GM18498 (cell line): ENCODE results near the gene APP.
A peak's percentile ranks its signal among the peaks of the same experiment; 100 is the strongest.
"Not testable (repeated sequence)": the region's sequence is repeated elsewhere in the genome, so short reads cannot be mapped to it uniquely, and the experiment has no call there.

ENCODE experiments used
- ATAC-seq: cut with Tn5 transposase; IDR thresholded peaks from one replicate; pipeline ENCODE4 v1.9.1; 2021; ENCODE audit warnings: mild to moderate bottlenecking, moderate library complexity; ENCODE audit not compliant: unreplicated experiment

The APP gene

GRCh38 chr21:25953196-25953595, 217.4 kb downstream of the APP start:
- no peak for ATAC-seq

DNA sequence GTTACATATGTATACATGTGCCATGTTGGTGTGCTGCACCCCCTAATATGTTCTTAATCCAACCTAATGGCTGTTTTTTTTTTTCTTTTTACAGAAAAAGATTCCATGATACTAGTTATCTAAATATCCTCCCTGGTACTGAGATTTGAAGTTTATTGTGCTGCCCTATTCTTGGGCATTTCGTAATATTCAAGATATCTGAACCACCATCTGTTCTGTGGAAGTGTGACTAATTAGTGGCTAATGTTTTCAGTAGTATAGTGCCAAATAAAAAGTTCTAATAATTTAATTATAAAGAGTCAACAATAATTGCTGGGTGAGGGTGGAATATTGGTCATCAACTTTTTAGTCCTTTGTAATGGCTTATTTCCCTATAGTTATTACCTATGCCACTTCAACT, 218.3 kb downstream of the APP start:
- ATAC-seq: no peak

GRCh38 chr21:25949701-25950100, 220.9 kb downstream of the APP start:
- no peak for ATAC-seq

DNA sequence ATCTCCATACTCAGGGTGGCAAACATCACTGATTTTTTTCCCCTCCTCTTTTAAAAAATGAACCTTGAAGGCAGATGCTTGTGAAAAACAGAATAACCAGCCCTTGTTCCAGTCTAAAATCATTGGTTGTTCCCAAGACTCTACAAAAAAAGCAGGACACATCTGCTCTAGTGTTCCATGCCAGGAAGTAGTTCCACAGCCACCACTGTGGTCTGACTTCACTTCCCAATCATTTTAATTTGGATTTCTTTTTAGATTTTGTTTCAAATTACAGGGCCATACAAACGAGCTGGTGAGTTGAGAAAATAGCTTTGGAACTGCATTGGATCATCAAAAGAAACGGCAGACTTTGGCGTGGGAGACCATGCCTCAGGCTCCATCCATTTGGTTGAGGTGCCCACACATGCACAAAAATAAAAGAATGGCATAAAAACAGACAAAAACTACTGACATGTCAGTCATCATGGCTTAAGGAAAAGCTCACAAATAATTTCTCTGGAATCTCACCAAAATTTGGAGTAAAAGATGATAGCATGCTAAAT, 225.8 kb downstream of the APP start:
- ATAC-seq: no peak

GRCh38 chr21:25944082-25944481, 226.5 kb downstream of the APP start:
- ATAC-seq: no peak

DNA sequence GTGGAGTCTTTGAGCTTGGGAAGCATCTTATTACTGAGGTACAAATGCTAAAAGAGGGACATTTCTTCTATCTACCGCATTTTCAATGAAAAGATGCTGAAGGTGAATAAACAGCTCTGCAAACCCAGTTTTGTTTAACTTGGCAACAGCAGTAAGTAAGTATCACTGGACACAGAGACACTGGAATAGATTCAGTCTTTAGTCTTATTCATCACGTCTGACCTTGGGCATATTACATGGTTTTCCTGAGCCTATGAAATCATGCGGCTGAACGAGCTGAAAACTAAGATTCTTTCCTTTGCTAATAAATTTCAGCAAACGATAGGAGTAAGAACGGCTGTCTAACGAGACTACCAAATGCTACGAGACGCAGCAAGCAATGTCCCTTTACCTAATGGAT, 228.4 kb downstream of the APP start:
- ATAC-seq: no peak

DNA sequence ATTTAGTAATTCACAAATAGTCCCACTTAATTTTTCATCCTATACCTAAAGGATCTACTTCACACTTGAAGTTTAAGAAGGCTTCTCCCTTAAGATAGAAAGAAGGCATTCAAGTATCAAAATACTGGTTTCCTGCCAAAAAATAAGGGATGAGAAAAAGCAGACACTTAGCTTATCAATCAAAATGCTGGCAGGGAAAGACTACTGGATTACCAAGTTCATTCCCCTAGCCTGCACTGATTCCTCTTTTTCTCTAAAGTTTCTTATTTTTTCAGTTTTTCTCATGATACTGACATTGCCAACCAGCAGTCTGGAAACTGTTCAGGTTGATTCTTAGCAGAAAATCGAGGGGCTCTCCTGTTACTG, 231.2 kb downstream of the APP start:
- ATAC-seq: no peak

GRCh38 chr21:25938658-25939395, 231.7 kb downstream of the APP start:
- ATAC-seq: peak; percentile 43

DNA sequence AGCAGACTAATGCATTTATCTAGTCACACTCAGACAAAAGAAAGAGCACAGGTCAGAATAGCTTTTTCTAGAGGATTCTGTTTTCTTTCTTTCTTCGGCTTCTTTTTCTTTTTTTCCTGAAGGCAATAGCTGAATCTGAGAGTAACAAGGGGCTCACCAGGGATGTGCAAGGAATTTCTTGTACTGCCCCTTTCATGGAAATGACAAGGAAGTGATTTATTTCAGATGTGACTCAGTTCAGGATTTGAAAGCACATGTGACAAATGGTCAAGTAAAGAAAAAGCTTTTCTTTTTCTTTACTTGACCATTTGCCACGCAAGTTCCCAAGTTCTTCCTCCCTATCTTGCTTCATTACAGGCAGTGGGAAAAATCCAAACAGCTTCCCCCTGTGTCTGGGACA, 233.8 kb downstream of the APP start:
- no peak for ATAC-seq

- no peak for ATAC-seq
Measured at GRCh38 chr21:25934771-25935224, 235.8 kb downstream of the APP start.

GRCh38 chr21:25934130-25934529, 236.4 kb downstream of the APP start:
- no peak for ATAC-seq

GRCh38 chr21:25931765-25932164, 238.8 kb downstream of the APP start:
- ATAC-seq: no peak

DNA sequence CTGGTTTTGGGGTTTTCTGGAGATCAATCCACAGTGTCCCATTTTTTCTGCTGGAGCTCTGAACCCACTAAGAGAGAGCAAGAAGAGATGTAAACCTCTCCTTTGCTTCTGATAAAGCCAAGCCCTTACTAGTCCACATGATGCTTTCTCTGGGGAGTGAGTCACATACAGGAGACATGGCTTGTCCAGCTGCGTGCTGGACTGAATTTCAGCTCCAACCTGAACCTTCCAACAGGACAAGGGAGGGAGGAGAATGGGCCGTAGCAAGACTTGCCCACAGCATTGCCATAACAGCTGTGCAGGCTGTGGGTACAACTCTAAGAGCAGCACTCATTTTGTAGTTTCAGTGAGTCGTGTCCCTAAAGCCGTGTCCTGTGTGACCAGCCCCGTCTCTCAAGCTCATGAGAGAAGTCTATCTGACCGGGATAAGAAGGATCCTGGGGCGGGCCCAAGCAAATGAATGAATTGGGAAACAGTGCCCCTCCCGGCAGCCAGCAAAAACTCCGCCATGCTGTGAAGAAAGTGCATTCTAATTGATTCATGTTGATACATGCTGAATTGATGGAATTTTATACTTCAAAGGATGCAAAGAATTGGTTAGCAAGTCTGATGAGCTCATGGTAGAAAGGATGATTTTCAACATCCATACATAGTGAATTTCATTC, 240.6 kb downstream of the APP start:
- no peak for ATAC-seq

DNA sequence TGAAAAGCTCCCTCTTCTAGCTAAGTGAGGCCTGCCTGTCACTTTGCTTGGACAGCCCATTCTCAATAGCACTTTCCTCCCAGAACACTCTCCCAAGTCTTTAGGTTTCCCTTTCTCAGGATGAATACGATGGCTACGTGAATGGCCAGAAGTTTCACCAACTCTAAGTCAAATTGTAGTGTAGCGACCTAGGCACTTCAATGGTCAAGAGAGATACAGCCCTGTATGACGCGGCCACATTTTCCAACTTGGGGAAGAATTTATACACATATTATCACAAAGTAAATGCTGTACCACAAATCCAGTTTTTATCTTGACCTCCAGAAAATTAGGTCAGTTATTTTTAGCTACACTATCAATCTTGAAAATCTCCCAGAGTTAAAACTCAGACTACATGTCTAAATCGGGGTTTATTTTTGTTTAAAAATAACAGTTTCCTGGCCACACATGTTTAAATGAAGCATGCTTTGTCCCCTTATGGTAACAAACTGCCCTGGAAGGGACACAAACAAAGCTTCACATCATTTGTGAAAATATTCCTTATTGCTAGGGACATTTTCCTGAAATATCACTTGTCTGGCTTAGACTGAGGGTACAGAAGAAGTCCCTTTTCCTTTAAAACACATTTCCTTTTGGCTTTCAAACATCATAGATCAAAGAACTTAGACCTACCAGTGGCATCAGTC, 243.2 kb downstream of the APP start:
- ATAC-seq: no peak

DNA sequence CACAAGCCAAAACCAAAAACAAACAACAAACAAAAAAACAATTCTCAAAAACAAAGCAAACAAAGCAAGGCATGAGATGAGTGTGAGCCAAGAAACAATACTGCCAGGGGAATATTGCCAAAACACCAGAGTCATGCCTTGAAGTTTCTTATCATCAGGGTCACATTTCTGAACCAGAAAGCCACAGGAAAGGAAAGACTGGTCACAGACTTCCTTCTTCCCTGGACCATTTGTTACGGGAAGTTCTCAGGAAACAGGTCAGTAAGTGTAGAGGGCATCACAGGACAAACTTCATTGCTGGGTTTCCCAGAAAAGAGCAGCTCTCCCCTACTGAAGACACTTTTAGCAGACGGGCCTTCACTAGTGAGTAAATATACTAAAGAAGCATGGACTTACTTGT, 244.6 kb downstream of the APP start:
- no peak for ATAC-seq

GRCh38 chr21:25925064-25925800, 245.3 kb downstream of the APP start:
- no peak for ATAC-seq

DNA sequence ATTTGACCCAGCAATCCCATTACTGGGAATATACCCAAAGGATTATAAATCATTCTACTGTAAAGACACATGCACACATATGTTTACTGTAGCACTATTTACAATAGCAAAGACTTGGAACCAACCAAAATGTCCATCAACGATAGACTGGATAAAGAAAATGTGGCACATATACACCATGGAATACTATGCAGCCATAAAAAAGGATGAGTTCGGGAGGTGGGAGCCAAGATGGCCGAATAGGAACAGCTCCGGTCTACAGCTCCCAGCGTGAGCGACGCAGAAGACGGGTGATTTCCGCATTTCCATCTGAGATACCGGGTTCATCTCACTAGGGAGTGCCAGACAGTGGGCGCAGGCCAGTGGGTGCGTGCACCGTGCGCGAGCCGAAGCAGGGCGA, 252.4 kb downstream of the APP start:
- ATAC-seq: not testable (repeated sequence)

- ATAC-seq: no peak
Measured at GRCh38 chr21:25916226-25916625, 254.3 kb downstream of the APP start.

DNA sequence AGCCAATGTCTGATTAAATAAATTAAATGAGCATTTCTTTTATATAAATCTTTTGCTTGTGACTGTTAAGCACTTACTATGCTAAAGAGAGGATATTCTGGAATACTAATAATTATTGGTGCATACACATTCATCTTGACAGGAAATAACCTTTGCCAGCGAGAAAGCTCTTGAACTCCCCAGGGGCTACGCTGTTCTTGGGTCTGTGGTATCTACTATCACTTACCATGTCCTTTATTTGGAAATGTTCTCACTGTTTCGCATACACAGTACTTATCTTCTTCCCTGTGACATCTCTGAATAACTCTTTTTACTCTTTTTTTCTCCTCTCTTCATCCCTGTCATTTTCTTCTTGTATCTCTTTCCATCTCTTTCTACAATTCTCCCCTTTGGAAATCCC, 257.1 kb downstream of the APP start:
- no peak for ATAC-seq

DNA sequence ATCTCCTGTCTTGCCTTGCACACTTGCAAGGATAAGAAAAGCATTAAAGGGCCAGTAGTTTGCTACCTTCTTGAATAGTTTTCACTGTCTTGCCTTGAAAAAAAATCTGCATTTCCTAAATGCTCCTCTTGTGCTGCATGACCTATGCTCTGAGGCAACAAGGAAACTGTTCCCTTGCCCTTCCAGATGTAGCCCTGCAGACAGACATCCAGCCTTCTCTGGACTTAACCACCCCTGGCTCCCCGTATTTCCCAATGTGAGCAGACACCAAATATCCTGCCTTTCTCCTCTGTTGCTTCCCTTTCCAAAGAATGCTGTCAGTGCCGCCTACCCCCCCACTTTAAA, 258.2 kb downstream of the APP start:
- ATAC-seq: no peak

- ATAC-seq: no peak
Measured at GRCh38 chr21:25911730-25912401, 258.7 kb downstream of the APP start.
